ENCODE data around the gene HNRNPUL2. TPM values are rescaled to one million over a fixed set of nuclear protein-coding genes. Genes with fewer than 3 reads are reported as not detected.

HNRNPUL2 gene
- total RNA-seq, 1 donor from 2014 or later = 30.9 TPM

DNA sequence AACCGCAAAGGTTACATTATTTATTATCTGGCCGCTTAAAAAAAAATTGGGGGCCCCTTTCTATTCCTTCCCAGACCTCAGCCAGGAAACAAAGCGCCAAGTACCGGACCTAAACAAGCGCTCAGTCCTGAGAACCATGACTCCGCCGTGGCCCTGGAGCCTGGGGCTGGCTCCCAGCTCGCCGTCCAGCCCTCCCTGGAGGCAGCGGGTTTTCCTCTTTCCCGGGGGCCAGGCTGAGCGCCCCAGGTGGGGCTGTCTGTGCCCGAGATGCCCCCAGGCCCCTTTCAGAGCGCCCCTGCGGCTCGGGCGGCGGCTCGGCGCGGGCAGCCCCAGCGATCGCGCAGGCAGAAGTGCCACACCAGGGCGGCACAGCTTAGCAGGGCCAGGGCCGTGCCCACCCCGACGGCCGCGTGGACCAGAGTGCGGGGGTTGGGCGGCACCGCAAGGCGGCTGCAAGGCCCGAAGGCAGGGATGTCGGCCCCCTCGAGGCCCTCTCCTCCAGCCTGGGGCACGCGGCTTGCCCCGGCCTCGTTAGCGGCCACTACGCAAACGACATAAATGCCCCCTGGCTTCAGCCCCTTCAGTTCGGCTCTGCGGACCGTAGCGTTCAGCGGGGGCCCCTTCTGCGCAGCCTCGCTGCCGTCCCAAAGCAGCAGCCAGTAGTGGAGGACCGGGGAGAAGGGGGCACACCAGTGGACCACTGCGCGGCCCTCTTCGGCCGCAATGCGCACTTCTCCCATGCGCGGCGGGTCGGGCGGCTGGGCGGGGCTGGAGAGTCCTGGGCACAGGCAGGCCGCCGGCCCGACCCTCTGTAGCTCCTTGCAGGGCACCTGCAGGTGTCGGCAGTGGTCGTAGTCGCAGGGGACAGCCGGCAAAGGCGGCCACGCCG is 39.5 kb downstream of the HNRNPUL2 start:
- H3K27ac ChIP-seq = no peak overlapping the region
- H2AFZ ChIP-seq (replicated peaks) = no peak overlapping the region
- H3K9ac ChIP-seq = no peak overlapping the region
- H4K20me1 ChIP-seq (ENCODE audit: low read depth) = no peaks in the 10 kb centered on the region
- peaks cover 6% of the 10 kb centered on the region for H3K36me3 Mint-ChIP-seq
- no peak overlapping the region for H3K4me2 ChIP-seq
- no peaks in the 10 kb centered on the region for H3K9me3 Mint-ChIP-seq
- no peaks in the 10 kb centered on the region for H3K9me3 ChIP-seq (ENCODE audit: low read depth)
- H3K27me3 Mint-ChIP-seq (ENCODE audit: insufficient read depth, low read depth) = peaks cover 2% of the 10 kb centered on the region
- H3K4me1 Mint-ChIP-seq = peaks cover 6% of the 10 kb centered on the region
- H3K27ac Mint-ChIP-seq = no peak overlapping the region
- no peak for DNase-seq (ENCODE audit: low spot score)
- H3K79me2 ChIP-seq (ENCODE audit: low read depth) = no peaks in the 10 kb centered on the region
- no peaks in the 10 kb centered on the region for H3K27me3 ChIP-seq
- H3K4me3 ChIP-seq = no peak overlapping the region
- no peak for TF ChIP-seq EZH2 (IDR thresholded peaks at IDR 0.05)
- TF ChIP-seq, protein P1, sequence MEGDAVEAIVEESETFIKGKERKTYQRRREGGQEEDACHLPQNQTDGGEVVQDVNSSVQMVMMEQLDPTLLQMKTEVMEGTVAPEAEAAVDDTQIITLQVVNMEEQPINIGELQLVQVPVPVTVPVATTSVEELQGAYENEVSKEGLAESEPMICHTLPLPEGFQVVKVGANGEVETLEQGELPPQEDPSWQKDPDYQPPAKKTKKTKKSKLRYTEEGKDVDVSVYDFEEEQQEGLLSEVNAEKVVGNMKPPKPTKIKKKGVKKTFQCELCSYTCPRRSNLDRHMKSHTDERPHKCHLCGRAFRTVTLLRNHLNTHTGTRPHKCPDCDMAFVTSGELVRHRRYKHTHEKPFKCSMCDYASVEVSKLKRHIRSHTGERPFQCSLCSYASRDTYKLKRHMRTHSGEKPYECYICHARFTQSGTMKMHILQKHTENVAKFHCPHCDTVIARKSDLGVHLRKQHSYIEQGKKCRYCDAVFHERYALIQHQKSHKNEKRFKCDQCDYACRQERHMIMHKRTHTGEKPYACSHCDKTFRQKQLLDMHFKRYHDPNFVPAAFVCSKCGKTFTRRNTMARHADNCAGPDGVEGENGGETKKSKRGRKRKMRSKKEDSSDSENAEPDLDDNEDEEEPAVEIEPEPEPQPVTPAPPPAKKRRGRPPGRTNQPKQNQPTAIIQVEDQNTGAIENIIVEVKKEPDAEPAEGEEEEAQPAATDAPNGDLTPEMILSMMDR (IDR thresholded peaks at IDR 0.05) = no peak
- TF ChIP-seq EZH2phosphoT487 (IDR thresholded peaks at IDR 0.05) = no peak
- no peaks in the 10 kb centered on the region for H3K36me3 ChIP-seq
- H3K4me3 Mint-ChIP-seq = no peak overlapping the region
- H3K4me1 ChIP-seq = no peaks in the 10 kb centered on the region
- peaks cover 7% of the 10 kb centered on the region for H3F3A ChIP-seq (ENCODE audit: low read depth)

DNA sequence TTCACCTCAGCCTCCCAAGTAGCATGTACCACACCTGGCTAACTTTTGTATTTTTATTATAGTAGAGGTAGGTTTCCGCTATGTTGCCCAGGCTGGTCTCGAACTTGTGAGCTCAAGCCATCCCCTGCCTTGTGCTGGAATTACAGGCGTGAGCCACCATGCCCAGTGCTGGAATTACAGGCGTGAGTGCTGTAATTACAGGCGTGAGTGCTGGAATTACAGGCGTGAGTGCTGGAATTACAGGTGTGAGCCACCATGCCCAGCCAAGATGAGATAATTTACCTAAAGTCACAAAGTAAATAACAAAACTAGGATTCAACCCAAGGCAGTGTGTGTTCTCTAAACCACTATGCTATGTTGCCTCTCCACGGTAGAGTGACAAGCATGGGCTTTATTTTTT is 44.7 kb downstream of the HNRNPUL2 start:
- H3K9me3 Mint-ChIP-seq = no peaks in the 10 kb centered on the region
- Histone ChIP-seq H3K27me3 (no peaks in the 10 kb centered on the region), H3K27ac (no peak overlapping the region), H4K20me1 (ENCODE audit: low read depth) (peaks cover 8% of the 10 kb centered on the region), H3K79me2 (ENCODE audit: low read depth) (peaks cover 17% of the 10 kb centered on the region), H3K4me2 (no peak overlapping the region), H2AFZ (replicated peaks) (no peak overlapping the region), H3K4me3 (no peak overlapping the region), H3F3A (ENCODE audit: low read depth) (peaks cover 25% of the 10 kb centered on the region), H3K9ac (no peak overlapping the region), H3K36me3 (no peaks in the 10 kb centered on the region), H3K4me1 (peaks cover 7% of the 10 kb centered on the region), H3K9me3 (ENCODE audit: low read depth) (no peaks in the 10 kb centered on the region)
- peaks cover 6% of the 10 kb centered on the region for H3K36me3 Mint-ChIP-seq
- H3K4me3 Mint-ChIP-seq = no peak overlapping the region
- H3K4me1 Mint-ChIP-seq = peaks cover 20% of the 10 kb centered on the region
- TF ChIP-seq EZH2 (IDR thresholded peaks at IDR 0.05) (no peak), EZH2phosphoT487 (IDR thresholded peaks at IDR 0.05) (no peak)
- TF ChIP-seq, protein P1 (IDR thresholded peaks at IDR 0.05) = no peak
- H3K27me3 Mint-ChIP-seq (ENCODE audit: insufficient read depth, low read depth) = peaks cover 2% of the 10 kb centered on the region
- no peak overlapping the region for H3K27ac Mint-ChIP-seq
- no peak for DNase-seq (ENCODE audit: low spot score)

DNA sequence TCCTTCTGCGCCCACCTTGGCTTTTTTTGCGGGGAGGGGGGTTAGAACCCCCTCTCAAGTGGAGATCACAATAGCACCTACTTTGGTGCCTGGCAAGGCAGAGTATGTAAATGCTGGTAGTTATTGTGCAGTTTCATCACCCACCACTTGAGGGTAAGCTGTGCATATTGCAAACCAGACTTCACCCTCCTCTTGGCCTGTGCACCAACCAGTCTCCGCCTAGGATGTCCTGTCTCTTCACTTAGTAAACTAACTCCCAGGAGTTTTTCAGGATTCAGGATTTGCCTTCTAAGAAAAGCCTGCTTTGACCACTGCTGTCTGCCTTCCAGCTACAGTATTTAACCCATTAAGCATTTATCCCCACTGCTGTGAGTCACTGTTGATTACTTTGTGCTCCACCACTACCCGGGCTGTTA is 46.4 kb downstream of the HNRNPUL2 start:
- H3K4me1 ChIP-seq = peaks cover 7% of the 10 kb centered on the region
- Mint-ChIP-seq H3K9me3 (no peaks in the 10 kb centered on the region), H3K4me1 (peaks cover 27% of the 10 kb centered on the region), H3K4me3 (peak overlapping the region; percentile 73), H3K27me3 (ENCODE audit: insufficient read depth, low read depth) (peaks cover 2% of the 10 kb centered on the region), H3K27ac (peak overlapping the region; percentile 95), H3K36me3 (peaks cover 12% of the 10 kb centered on the region)
- no peaks in the 10 kb centered on the region for H3K36me3 ChIP-seq
- peaks cover 8% of the 10 kb centered on the region for H4K20me1 ChIP-seq (ENCODE audit: low read depth)
- no peaks in the 10 kb centered on the region for H3K9me3 ChIP-seq (ENCODE audit: low read depth)
- H3F3A ChIP-seq (ENCODE audit: low read depth) = peaks cover 34% of the 10 kb centered on the region
- no peak overlapping the region for H3K27ac ChIP-seq
- H2AFZ ChIP-seq (replicated peaks) = peak overlapping the region; percentile 45
- H3K9ac ChIP-seq = no peak overlapping the region
- DNase-seq (ENCODE audit: low spot score) = peak; percentile 51
- H3K27me3 ChIP-seq = no peaks in the 10 kb centered on the region
- no peak overlapping the region for H3K4me2 ChIP-seq
- H3K79me2 ChIP-seq (ENCODE audit: low read depth) = peaks cover 20% of the 10 kb centered on the region
- TF ChIP-seq, protein P1 (IDR thresholded peaks at IDR 0.05) = peak; percentile 44
- TF ChIP-seq EZH2 (IDR thresholded peaks at IDR 0.05) = no peak
- H3K4me3 ChIP-seq = no peak overlapping the region

Data from neural progenitor cell (in vitro differentiated cells).